H1 (cell line): ENCODE results near the gene ABL2. TPM values are rescaled to one million over a fixed set of nuclear protein-coding genes. Genes with fewer than 3 reads are reported as not detected.

Experiments
- CTCF ChIA-PET: fragments of 300-600 bp; sonication (Branson Sonifier 250); formaldehyde crosslinking; loops from one replicate; lab custom pipeline; 2021; ENCODE audit not compliant: partially characterized antibody; lab: Charles Lee
- POLR2A ChIA-PET: fragments of 300-600 bp; sonication (Branson Sonifier 250); formaldehyde crosslinking; loops from one replicate; lab custom pipeline; 2021; ENCODE audit warnings: inconsistent platforms; ENCODE audit not compliant: partially characterized antibody; lab: Charles Lee
- DNase-seq, 2 experiments: peaks; one replicate each; pipeline versions ENCODE4 v3.0.0 to v3.0.0-alpha.2; 2010 to 2022; ENCODE audit warnings: low spot score in 2 of 2, low read depth in 1 of 2, mixed read lengths in 1 of 2
- FAIRE-seq: peaks from 2 replicates; lab custom pipeline; 2011; peaks lifted over from hg19 to GRCh38; lab: Jason Lieb, UNC
- H2AFZ ChIP-seq: 2 replicates; pipeline ENCODE4 v1.8.1; 2012; ENCODE audit warnings: low read length, inconsistent platforms
- H2AK5ac ChIP-seq: 2 replicates; pipeline ENCODE4 v1.6.1; 2013; ENCODE audit warnings: low read depth, low read length
- H2BK120ac ChIP-seq: replicated peaks from 2 replicates; pipeline ENCODE3; 2013; ENCODE audit warnings: low read depth, low read length, inconsistent platforms
- H2BK12ac ChIP-seq: 2 replicates; pipeline ENCODE4 v1.6.1; 2013; ENCODE audit warnings: low read depth, low read length
- H2BK15ac ChIP-seq: 2 replicates; pipeline ENCODE4 v1.6.1; 2013; ENCODE audit warnings: low read length
- H2BK20ac ChIP-seq: 2 replicates; pipeline ENCODE4 v1.6.1; 2013; ENCODE audit warnings: low read length
- H2BK5ac ChIP-seq: 2 replicates; pipeline ENCODE4 v1.6.1; 2013; ENCODE audit warnings: low read depth, low read length
- H3K14ac ChIP-seq: 2 replicates; pipeline ENCODE4 v1.6.1; 2013; ENCODE audit warnings: inconsistent platforms; ENCODE audit not compliant: insufficient read length
- H3K18ac ChIP-seq: 2 replicates; pipeline ENCODE4 v1.6.1; 2013; ENCODE audit warnings: low read length; ENCODE audit errors: extremely low read depth
- H3K23ac ChIP-seq: 2 replicates; pipeline ENCODE4 v1.6.1; 2013; ENCODE audit warnings: inconsistent platforms; ENCODE audit not compliant: insufficient read length
- H3K23me2 ChIP-seq: 2 replicates; pipeline ENCODE4 v1.6.1; 2013; ENCODE audit warnings: low read depth, low read length
- H3K27ac ChIP-seq: 2 replicates; pipeline ENCODE4 v1.6.1; 2011; ENCODE audit warnings: low read depth, low read length, inconsistent platforms
- H3K27me3 ChIP-seq, 4 experiments: replicated peaks in 1 of 4; 1 replicate in 1 of 4; 2 replicates in 3 of 4; pipeline versions ENCODE4 v1.6.1 to v1.8.1; 2011 to 2013; ENCODE audit warnings: low read length in 3 of 4, mild to moderate bottlenecking in 3 of 4, inconsistent platforms in 2 of 4, mixed read lengths in 2 of 4, moderate library complexity in 1 of 4; ENCODE audit not compliant: control insufficient read depth in 3 of 4, insufficient read depth in 3 of 4; ENCODE audit errors: extremely low read depth in 1 of 4
- H3K36me3 ChIP-seq, 4 experiments: 2 replicates each; pipeline versions ENCODE4 v1.6.1 to v1.8.1; 2011 to 2013; ENCODE audit warnings: mild to moderate bottlenecking in 4 of 4, low read length in 3 of 4, moderate library complexity in 2 of 4, control low read depth in 1 of 4, inconsistent platforms in 1 of 4; ENCODE audit not compliant: insufficient read depth in 4 of 4, control insufficient read depth in 2 of 4
- H3K4ac ChIP-seq: replicated peaks from 2 replicates; pipeline ENCODE3; 2013; ENCODE audit warnings: low read length, low read depth, mixed read lengths, inconsistent platforms; ENCODE audit not compliant: insufficient read length
- H3K4me1 ChIP-seq, 4 experiments: replicated peaks in 1 of 4; 1 replicate in 1 of 4; 2 replicates in 3 of 4; pipeline versions ENCODE4 v1.6.1 to v1.8.1; 2011 to 2013; ENCODE audit warnings: low read length in 3 of 4, inconsistent platforms in 2 of 4, mixed read lengths in 1 of 4; ENCODE audit not compliant: insufficient read depth in 4 of 4, control insufficient read depth in 3 of 4
- H3K4me2 ChIP-seq, 2 experiments: 2 replicates each; pipeline versions ENCODE4 v1.6.1 to v1.8.1; 2011 to 2013; ENCODE audit warnings: low read depth in 2 of 2, low read length in 2 of 2, control low read depth in 1 of 2, inconsistent platforms in 1 of 2, mild to moderate bottlenecking in 1 of 2; ENCODE audit not compliant: insufficient read depth in 1 of 2
- H3K4me3 ChIP-seq, 4 experiments: fragments of 200-600, 300-600 bp in 1 of 4; sonication (generic), shearing (Covaris generic), sonication (Bioruptor Twin) in 1 of 4; 2 replicates each; pipeline versions ENCODE4 v1.5.1 to v1.8.1; 2011 to 2016; ENCODE audit warnings: low read length in 4 of 4, low read depth in 3 of 4, control low read depth in 2 of 4, inconsistent platforms in 2 of 4, mild to moderate bottlenecking in 2 of 4, mixed read lengths in 1 of 4, moderate library complexity in 1 of 4; ENCODE audit not compliant: insufficient read depth in 2 of 4; ENCODE audit errors: extremely low read depth in 1 of 4
- H3K56ac ChIP-seq: replicated peaks from 2 replicates; pipeline ENCODE3; 2013; ENCODE audit warnings: low read depth, mild to moderate bottlenecking, mixed read lengths, low read length, inconsistent platforms; ENCODE audit not compliant: insufficient read length
- H3K79me1 ChIP-seq: 2 replicates; pipeline ENCODE4 v1.6.1; 2013; ENCODE audit warnings: low read depth, low read length, control low read depth
- H3K79me2 ChIP-seq, 2 experiments: 2 replicates each; pipeline versions ENCODE4 v1.6.1 to v1.8.1; 2012 to 2013; ENCODE audit warnings: low read length in 2 of 2, mild to moderate bottlenecking in 2 of 2, inconsistent platforms in 1 of 2; ENCODE audit not compliant: insufficient read depth in 2 of 2, control insufficient read depth in 1 of 2
- H3K9ac ChIP-seq, 4 experiments: replicated peaks in 1 of 4; 1 replicate in 1 of 4; 2 replicates in 3 of 4; pipeline versions ENCODE4 v1.6.1 to v1.8.1; 2011 to 2013; ENCODE audit warnings: low read depth in 3 of 4, low read length in 3 of 4, control low read depth in 2 of 4, mild to moderate bottlenecking in 2 of 4, moderate library complexity in 2 of 4, inconsistent platforms in 1 of 4; ENCODE audit errors: extremely low read depth in 1 of 4
- H3K9me3 ChIP-seq, 2 experiments: 2 replicates each; pipeline versions ENCODE4 v1.6.1 to v1.8.1; 2012 to 2013; ENCODE audit warnings: mild to moderate bottlenecking in 2 of 2, moderate library complexity in 2 of 2, control low read depth in 1 of 2, inconsistent platforms in 1 of 2, low read depth in 1 of 2, low read length in 1 of 2, mixed read lengths in 1 of 2; ENCODE audit not compliant: insufficient read depth in 2 of 2
- H4K20me1 ChIP-seq, 2 experiments: replicated peaks in 1 of 2; 2 replicates each; pipeline versions ENCODE3 to v1.8.1; 2011 to 2013; ENCODE audit warnings: inconsistent platforms in 2 of 2, low read length in 2 of 2, mild to moderate bottlenecking in 1 of 2; ENCODE audit not compliant: insufficient read depth in 2 of 2, control insufficient read depth in 1 of 2
- H4K5ac ChIP-seq: 2 replicates; pipeline ENCODE4 v1.6.1; 2013; ENCODE audit warnings: low read length, low read depth, mixed read lengths, inconsistent platforms; ENCODE audit not compliant: insufficient read length
- H4K8ac ChIP-seq: 2 replicates; pipeline ENCODE4 v1.8.0; 2013; ENCODE audit warnings: mild to moderate bottlenecking, moderate library complexity, low read length, inconsistent platforms; ENCODE audit not compliant: insufficient read depth; ENCODE audit errors: extremely low read depth
- H4K91ac ChIP-seq: replicated peaks from 2 replicates; pipeline ENCODE3; 2013; ENCODE audit warnings: low read length, mixed read lengths, inconsistent platforms; ENCODE audit not compliant: insufficient read length
- CTCF ChIP-seq, 3 experiments: IDR thresholded peaks; 1 replicate in 2 of 3; 2 replicates in 1 of 3; pipeline versions ENCODE4 v1.5.1 to v1.6.1; 2011; ENCODE audit warnings: low read length in 3 of 3, mild to moderate bottlenecking in 3 of 3, inconsistent platforms in 2 of 3, low read depth in 1 of 3, moderate library complexity in 1 of 3; ENCODE audit not compliant: insufficient read depth in 1 of 3; ENCODE audit errors: control extremely low read depth in 1 of 3
- POLR2A ChIP-seq, 2 experiments: IDR thresholded peaks; 1 replicate in 1 of 2; 2 replicates in 1 of 2; pipeline ENCODE4 v1.6.1; 2011; ENCODE audit warnings: low read depth in 2 of 2, low read length in 2 of 2, mild to moderate bottlenecking in 2 of 2; ENCODE audit errors: control extremely low read depth in 1 of 2
- RAD21 ChIP-seq, 2 experiments: IDR thresholded peaks in 1 of 2; conservative IDR thresholded peaks in 1 of 2; 2 replicates each; pipeline ENCODE4 v1.6.1; 2011; ENCODE audit warnings: low read depth in 2 of 2, low read length in 2 of 2, improper control_type of control experiment in 1 of 2, inconsistent platforms in 1 of 2, mild to moderate bottlenecking in 1 of 2, moderate library complexity in 1 of 2
- WGBS, 2 experiments: shearing (Covaris generic) in 1 of 2; methylation state at CpG; one replicate each; pipeline versions ENCODE4 v1.1.6 to v1.1.7; 2013 to 2015; ENCODE audit warnings: low lambda C conversion rate in 2 of 2, mixed read lengths in 2 of 2, inconsistent platforms in 1 of 2, low coverage in 1 of 2, missing lambda C conversion rate in 1 of 2; ENCODE audit not compliant: insufficient replicate concordance in 2 of 2, insufficient coverage in 1 of 2, insufficient read length in 1 of 2; ENCODE audit errors: extremely low coverage in 1 of 2, missing lambda C conversion rate in 1 of 2; 5-methylcytosine and 5-hydroxymethylcytosine counted together
- polyA plus RNA-seq, 7 experiments: library from polyadenylated mRNA; depleted of rRNA in 3 of 7; stranded (reverse) in 5 of 7; unstranded in 2 of 7; fragments of >200 nt in 5 of 7; fragments of 200-250 nt in 2 of 7; gene quantifications; 1 replicate in 5 of 7; 2 replicates in 1 of 7; 4 replicates in 1 of 7; pipeline versions ENCODE4 v1.2.1 to v1.2.3, GENCODE V29; 2011 to 2013; ENCODE audit warnings: missing spikeins in 2 of 7, mixed read lengths in 2 of 7
- total RNA-seq: library from RNA; stranded (reverse); fragmentation: NEBNext Ultra II Directional; extraction: Animal tissue kit (Norgen Biotek cat#: 25700); gene quantifications from 2 replicates; pipeline ENCODE4 v1.2.1, GENCODE V29; 2021

The ABL2 gene
- total and polyA plus RNA-seq, 2 of the 8 experiments (the other 6 are each of a cell fraction or from before 2014, with no cell fraction given) = 4.5 to 19.1 TPM

DNA sequence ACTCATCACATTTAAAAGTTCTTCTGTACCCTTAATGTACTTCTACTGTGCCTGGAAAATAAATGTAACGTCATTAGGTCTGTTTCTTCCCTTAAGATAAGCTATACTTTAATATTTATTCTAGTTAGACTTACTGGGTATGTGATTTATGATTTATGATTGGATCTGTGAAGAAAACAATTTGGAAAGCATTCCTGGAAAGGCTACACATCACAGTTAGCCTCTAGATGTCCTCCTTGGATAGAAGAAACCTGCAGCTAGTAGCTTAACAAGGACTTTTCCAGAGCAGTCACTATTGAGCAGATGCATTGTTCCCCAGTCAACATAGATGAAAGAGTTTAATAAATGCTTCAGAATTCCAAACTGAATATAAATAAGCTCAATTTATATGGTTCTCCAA is 22.2 kb upstream of the ABL2 start:
- no peaks in the 10 kb centered on the region for H3K79me1 ChIP-seq
- H4K8ac ChIP-seq = no peak overlapping the region
- no peak overlapping the region for H2AFZ ChIP-seq
- H2BK120ac ChIP-seq = no peak overlapping the region
- no peak overlapping the region for H3K23ac ChIP-seq
- no peaks in the 10 kb centered on the region for H3K23me2 ChIP-seq
- H3K18ac ChIP-seq = no peak overlapping the region
- TF ChIP-seq RAD21 (IDR thresholded peaks at IDR 0.05 in 1 of 2, conservative IDR thresholded peaks at IDR 0.05 in 1 of 2; ENCODE audit: low read depth in 2 of 2, low read length in 2 of 2) (peak; percentile 74 to 82), CTCF (IDR thresholded peaks at IDR 0.05; ENCODE audit: control extremely low read depth in 1 of 3, insufficient read depth in 1 of 3, low read depth in 1 of 3, low read length in 3 of 3) (peak in 2 of 3 experiments; percentile 45 to 48; a peak in 2 of 4 replicates), POLR2A (IDR thresholded peaks at IDR 0.05; ENCODE audit: control extremely low read depth in 1 of 2, low read depth in 2 of 2, low read length in 2 of 2) (no peak)
- POLR2A ChIA-PET = no interaction called here
- FAIRE-seq = no peak
- H3K4ac ChIP-seq = no peak overlapping the region
- H3K56ac ChIP-seq = no peak overlapping the region
- H2BK5ac ChIP-seq = no peak overlapping the region
- H2BK12ac ChIP-seq = no peak overlapping the region
- no peak overlapping the region for H3K9ac ChIP-seq
- no peak overlapping the region for H3K14ac ChIP-seq
- H3K27me3 ChIP-seq = no peaks in the 10 kb centered on the region
- H3K4me1 ChIP-seq = no peaks in the 10 kb centered on the region
- no peaks in the 10 kb centered on the region for H3K36me3 ChIP-seq
- no peak overlapping the region for H2BK20ac ChIP-seq
- no peak overlapping the region for H2BK15ac ChIP-seq
- no peaks in the 10 kb centered on the region for H3K9me3 ChIP-seq
- no peak overlapping the region for H3K4me2 ChIP-seq
- no peak overlapping the region for H3K27ac ChIP-seq
- 82% methylated on average over 1 of the region's 1 CpG; no CpG with 5 or more reads in 1 of the 2 experiments for WGBS, 2 experiments
- DNase-seq = no peak
- no peak overlapping the region for H3K4me3 ChIP-seq
- no peak overlapping the region for H4K91ac ChIP-seq
- CTCF ChIA-PET = interaction anchor here (0.9 to 2.0 kb wide), 17 partner anchors 9 to 561 kb away, joined by 3 to 9 read pairs (median 4); partner anchors contain the start of gene SOAT1
- H2AK5ac ChIP-seq = no peak overlapping the region
- no peak overlapping the region for H4K5ac ChIP-seq
- no peaks in the 10 kb centered on the region for H3K79me2 ChIP-seq
- H4K20me1 ChIP-seq = no peaks in the 10 kb centered on the region
